ENCODE data around the gene GOLGA3. TPM values are rescaled to one million over a fixed set of nuclear protein-coding genes. Genes with fewer than 3 reads are reported as not detected.
A peak's percentile ranks its signal among the peaks of the same experiment; 100 is the strongest.

GOLGA3 gene
- total RNA-seq, 1 donor, result 148 TPM

DNA sequence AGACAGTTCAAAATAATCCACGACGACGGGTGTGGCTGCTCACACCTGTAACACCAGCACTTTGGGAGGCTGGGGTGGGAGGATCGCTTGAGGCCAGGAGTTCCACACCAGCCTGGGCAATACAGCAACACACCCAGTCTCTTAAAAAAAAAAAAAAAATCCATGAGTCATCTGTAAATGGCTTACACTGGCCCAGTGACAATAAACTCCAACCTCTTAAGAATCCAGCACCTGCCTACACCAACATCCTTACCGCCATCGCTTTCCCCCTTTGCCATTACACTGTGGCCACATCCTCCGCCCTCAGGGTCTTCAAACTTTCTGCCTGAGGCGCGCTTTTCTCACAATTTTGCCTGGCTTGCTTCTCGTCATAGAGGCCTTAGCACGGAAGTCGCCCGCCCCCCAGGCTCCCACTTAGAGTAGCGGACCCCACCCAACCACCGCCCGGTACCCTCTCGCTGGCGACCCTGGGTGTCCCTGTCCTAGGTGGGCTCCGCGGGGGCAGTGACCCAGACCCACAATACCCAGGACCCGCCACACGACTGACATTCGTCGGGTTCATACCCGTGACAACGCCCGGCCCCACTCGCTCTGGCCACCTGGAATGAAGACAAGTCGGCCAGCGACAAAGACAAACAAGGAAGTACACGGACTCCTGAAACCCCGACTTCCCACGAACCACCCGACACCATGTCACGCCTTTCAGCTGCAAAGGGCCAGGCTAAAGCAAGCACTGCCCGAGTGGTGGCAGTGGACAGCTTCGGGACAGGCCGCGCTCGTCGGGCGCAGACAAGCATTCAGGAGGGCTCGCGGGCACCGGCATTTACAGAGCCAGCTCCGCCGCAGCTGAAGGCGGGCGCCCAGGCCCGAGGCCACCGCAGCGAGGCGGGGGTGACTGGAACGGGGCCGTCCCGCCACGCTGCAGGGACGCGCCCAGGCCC, 636 bp downstream of the GOLGA3 start:
- DNase-seq (ENCODE audit: low read depth), result peak; percentile 73
- H3K4me3 ChIP-seq (ENCODE audit: low read depth, low read length), result peak overlapping the region; percentile 98
- TF ChIP-seq, protein P1, sequence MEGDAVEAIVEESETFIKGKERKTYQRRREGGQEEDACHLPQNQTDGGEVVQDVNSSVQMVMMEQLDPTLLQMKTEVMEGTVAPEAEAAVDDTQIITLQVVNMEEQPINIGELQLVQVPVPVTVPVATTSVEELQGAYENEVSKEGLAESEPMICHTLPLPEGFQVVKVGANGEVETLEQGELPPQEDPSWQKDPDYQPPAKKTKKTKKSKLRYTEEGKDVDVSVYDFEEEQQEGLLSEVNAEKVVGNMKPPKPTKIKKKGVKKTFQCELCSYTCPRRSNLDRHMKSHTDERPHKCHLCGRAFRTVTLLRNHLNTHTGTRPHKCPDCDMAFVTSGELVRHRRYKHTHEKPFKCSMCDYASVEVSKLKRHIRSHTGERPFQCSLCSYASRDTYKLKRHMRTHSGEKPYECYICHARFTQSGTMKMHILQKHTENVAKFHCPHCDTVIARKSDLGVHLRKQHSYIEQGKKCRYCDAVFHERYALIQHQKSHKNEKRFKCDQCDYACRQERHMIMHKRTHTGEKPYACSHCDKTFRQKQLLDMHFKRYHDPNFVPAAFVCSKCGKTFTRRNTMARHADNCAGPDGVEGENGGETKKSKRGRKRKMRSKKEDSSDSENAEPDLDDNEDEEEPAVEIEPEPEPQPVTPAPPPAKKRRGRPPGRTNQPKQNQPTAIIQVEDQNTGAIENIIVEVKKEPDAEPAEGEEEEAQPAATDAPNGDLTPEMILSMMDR (IDR thresholded peaks at IDR 0.05; ENCODE audit: insufficient read depth, low read depth, low read length), result peak; percentile 6

DNA sequence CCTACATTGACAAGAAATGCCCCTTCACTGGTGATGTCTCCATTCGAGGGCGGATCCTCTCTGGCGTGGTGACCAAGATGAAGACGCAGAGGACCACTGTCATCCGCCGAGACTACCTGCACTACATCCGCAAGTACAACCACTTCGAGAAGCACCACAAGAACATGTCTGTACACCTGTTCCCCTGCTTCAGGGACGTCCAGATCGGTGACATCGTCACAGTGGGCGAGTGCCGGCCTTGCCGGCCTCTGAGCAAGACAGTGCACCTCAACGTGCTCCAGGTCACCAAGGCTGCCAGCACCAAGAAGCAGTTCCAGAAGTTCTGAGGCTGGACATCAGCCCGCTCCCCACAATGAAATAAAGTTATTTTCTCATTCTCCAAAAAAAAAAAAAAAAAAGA, 2.8 kb downstream of the GOLGA3 start:
- TF ChIP-seq, protein P1 (IDR thresholded peaks at IDR 0.05; ENCODE audit: insufficient read depth, low read depth, low read length), result no peak

DNA sequence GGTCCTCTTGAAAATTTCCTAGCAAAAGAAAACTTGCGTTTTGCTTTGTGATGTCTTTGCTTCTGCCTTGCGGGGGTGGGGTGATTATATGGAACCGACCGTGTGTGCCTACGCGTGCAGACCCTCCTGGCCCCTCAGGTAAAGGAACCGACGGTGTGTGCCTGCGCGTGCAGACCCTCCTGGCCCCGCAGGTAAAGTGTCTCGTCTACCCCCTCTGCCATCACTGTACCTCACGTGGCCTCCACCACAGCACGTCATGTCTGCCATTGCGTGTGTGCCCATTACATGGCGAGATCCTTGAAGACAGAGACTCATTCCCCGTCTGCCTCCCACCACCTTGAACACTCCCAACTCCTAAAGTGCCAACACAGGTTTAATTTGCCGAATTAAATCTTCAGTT, 3.6 kb downstream of the GOLGA3 start:
- H3K4me3 ChIP-seq (ENCODE audit: low read depth, low read length), result no peak overlapping the region
- TF ChIP-seq, protein P1 (IDR thresholded peaks at IDR 0.05; ENCODE audit: insufficient read depth, low read depth, low read length), result no peak
- no peak for DNase-seq (ENCODE audit: low read depth)

More for the DNA sequence above, 2.8 kb downstream of the GOLGA3 start:
- H3K4me3 ChIP-seq (ENCODE audit: low read depth, low read length), result no peak overlapping the region
- no peak for DNase-seq (ENCODE audit: low read depth)

- no peak for DNase-seq (ENCODE audit: low read depth)
- TF ChIP-seq, protein P1 (IDR thresholded peaks at IDR 0.05; ENCODE audit: insufficient read depth, low read depth, low read length), result no peak
Observed at GRCh38 chr12:132824053-132824452, 4.6 kb downstream of the GOLGA3 start.

GRCh38 chr12:132818562-132818961, 10.1 kb downstream of the GOLGA3 start:
- no peak for DNase-seq (ENCODE audit: low read depth)
- H3K4me3 ChIP-seq (ENCODE audit: low read depth, low read length), result no peak overlapping the region
- TF ChIP-seq, protein P1 (IDR thresholded peaks at IDR 0.05; ENCODE audit: insufficient read depth, low read depth, low read length), result no peak

More at GRCh38 chr12:132824053-132824452, 4.6 kb downstream of the GOLGA3 start:
- H3K4me3 ChIP-seq (ENCODE audit: low read depth, low read length), result no peak overlapping the region

- H3K4me3 ChIP-seq (ENCODE audit: low read depth, low read length), result no peak overlapping the region
- no peak for DNase-seq (ENCODE audit: low read depth)
- TF ChIP-seq, protein P1 (IDR thresholded peaks at IDR 0.05; ENCODE audit: insufficient read depth, low read depth, low read length), result no peak
Observed at GRCh38 chr12:132814232-132814631, 14.4 kb downstream of the GOLGA3 start.

Measured in fibroblast of villous mesenchyme (primary cell).